IMR-90 (cell line): ENCODE data around the gene SLC25A21. TPM values are rescaled to one million over a fixed set of nuclear protein-coding genes. Genes with fewer than 3 reads are reported as not detected.
A peak's percentile ranks its signal among the peaks of the same experiment; 100 is the strongest.

Experiments used
- ATAC-seq: fragments of 200-7000 bp; cut with Tn5 transposase; 2 replicates; pipeline ENCODE4 v1.9.1; 2020; ENCODE audit warnings: low read depth, mild to moderate bottlenecking, moderate library complexity
- BruUV-seq: library from RNA; stranded (reverse); fragments of 400-500 nt; replicated peaks from 2 replicates; lab custom pipeline; 2021; lab: Mats Ljungman, UMichigan
- CTCF ChIA-PET: fragments of 300-600 bp; formaldehyde crosslinking; extraction: SDS; loops from one replicate; lab custom pipeline; 2021; ENCODE audit warnings: antibody characterized with exemption; lab: Yijun Ruan, JAX
- POLR2A ChIA-PET: fragments of 300-600 bp; sonication (Branson Sonifier 250); formaldehyde crosslinking; loops from one replicate; lab custom pipeline; 2022; ENCODE audit warnings: antibody characterized with exemption; ENCODE audit not compliant: unreplicated experiment; lab: Charles Lee
- DNase-seq: peaks from one replicate; pipeline ENCODE4 v3.0.0; 2013
- H2AFZ ChIP-seq: replicated peaks from 2 replicates; pipeline ENCODE3; 2013; ENCODE audit warnings: low read length, mild to moderate bottlenecking; ENCODE audit not compliant: poor library complexity
- H2AK5ac ChIP-seq: 2 replicates; pipeline ENCODE4 v1.6.1; 2013; ENCODE audit warnings: low read depth, low read length, inconsistent platforms
- H2AK9ac ChIP-seq: replicated peaks from 2 replicates; pipeline ENCODE3; 2013; ENCODE audit warnings: mild to moderate bottlenecking, low read depth, low read length, moderate library complexity; ENCODE audit not compliant: poor library complexity
- H2BK120ac ChIP-seq: 2 replicates; pipeline ENCODE4 v1.6.1; 2013; ENCODE audit warnings: low read depth, low read length, inconsistent platforms
- H2BK15ac ChIP-seq: 3 replicates; pipeline ENCODE4 v1.6.1; 2013; ENCODE audit warnings: low read depth, low read length, inconsistent platforms
- H2BK20ac ChIP-seq: 2 replicates; pipeline ENCODE4 v1.6.1; 2013; ENCODE audit warnings: low read depth, mild to moderate bottlenecking, inconsistent platforms, low read length, moderate library complexity
- H2BK5ac ChIP-seq: 2 replicates; pipeline ENCODE4 v1.6.1; 2013; ENCODE audit warnings: mild to moderate bottlenecking, low read depth, low read length, inconsistent platforms; ENCODE audit not compliant: poor library complexity, severe bottlenecking
- H3K14ac ChIP-seq: replicated peaks from 2 replicates; pipeline ENCODE4 v1.6.1; 2013; ENCODE audit warnings: low read depth, low read length, inconsistent platforms
- H3K18ac ChIP-seq: 2 replicates; pipeline ENCODE4 v1.6.1; 2013; ENCODE audit warnings: low read depth, low read length, control low read depth
- H3K23ac ChIP-seq: 2 replicates; pipeline ENCODE4 v1.6.1; 2013; ENCODE audit warnings: low read depth, low read length, inconsistent platforms
- H3K27ac ChIP-seq: 2 replicates; pipeline ENCODE4 v1.5.1; 2013; ENCODE audit warnings: mild to moderate bottlenecking, control low read depth, low read length; ENCODE audit not compliant: insufficient read depth
- H3K27me3 ChIP-seq: 2 replicates; pipeline ENCODE4 v1.6.1; 2013; ENCODE audit warnings: low read length; ENCODE audit not compliant: control insufficient read depth, insufficient read depth
- H3K36me3 ChIP-seq: 2 replicates; pipeline ENCODE4 v1.6.1; 2013; ENCODE audit warnings: low read length, mixed read lengths; ENCODE audit not compliant: control insufficient read depth, insufficient read depth
- H3K4ac ChIP-seq: 2 replicates; pipeline ENCODE4 v1.6.1; 2013; ENCODE audit warnings: low read depth, low read length, inconsistent platforms
- H3K4me1 ChIP-seq: 2 replicates; pipeline ENCODE4 v1.6.1; 2013; ENCODE audit warnings: low read length, mixed read lengths; ENCODE audit not compliant: control insufficient read depth, insufficient read depth
- H3K4me2 ChIP-seq: 2 replicates; pipeline ENCODE4 v1.6.1; 2013; ENCODE audit warnings: low read depth, mild to moderate bottlenecking, control low read depth, low read length, moderate library complexity
- H3K4me3 ChIP-seq: 2 replicates; pipeline ENCODE4 v1.5.1; 2013; ENCODE audit warnings: low read depth, mild to moderate bottlenecking, control low read depth, low read length, moderate library complexity; ENCODE audit not compliant: insufficient read depth
- H3K56ac ChIP-seq: 2 replicates; pipeline ENCODE4 v1.6.1; 2013; ENCODE audit warnings: low read length, inconsistent platforms; ENCODE audit not compliant: insufficient read depth; ENCODE audit errors: extremely low read depth
- H3K79me1 ChIP-seq, 2 experiments: 2 replicates each; pipeline ENCODE4 v1.6.1; 2013; ENCODE audit warnings: low read length in 2 of 2, inconsistent platforms in 1 of 2, low read depth in 1 of 2
- H3K9ac ChIP-seq: 2 replicates; pipeline ENCODE4 v1.6.1; 2013; ENCODE audit warnings: low read depth, low read length, control low read depth
- H3K9me1 ChIP-seq: 2 replicates; pipeline ENCODE4 v1.6.1; 2013; ENCODE audit warnings: low read length, inconsistent platforms; ENCODE audit not compliant: insufficient read depth
- H3K9me3 ChIP-seq: 2 replicates; pipeline ENCODE4 v1.6.1; 2013; ENCODE audit warnings: low read length; ENCODE audit not compliant: control insufficient read depth, insufficient read depth
- H4K20me1 ChIP-seq: 2 replicates; pipeline ENCODE4 v1.6.1; 2013; ENCODE audit warnings: low read length, inconsistent platforms; ENCODE audit not compliant: insufficient read depth
- H4K5ac ChIP-seq: 2 replicates; pipeline ENCODE4 v1.6.1; 2013; ENCODE audit warnings: mild to moderate bottlenecking, low read depth, low read length, control low read depth
- H4K8ac ChIP-seq, 2 experiments: 2 replicates each; pipeline ENCODE4 v1.6.1; 2013; ENCODE audit warnings: low read depth in 2 of 2, low read length in 2 of 2, control low read depth in 1 of 2, inconsistent platforms in 1 of 2
- H4K91ac ChIP-seq: 2 replicates; pipeline ENCODE4 v1.6.1; 2013; ENCODE audit warnings: low read depth, low read length, inconsistent platforms; ENCODE audit not compliant: insufficient read depth
- MXI1 ChIP-seq: IDR thresholded peaks from 2 replicates; pipeline ENCODE4 v1.6.1; 2012; ENCODE audit warnings: low read depth, mild to moderate bottlenecking, low read length, moderate library complexity, borderline replicate concordance
- WGBS, 2 experiments: methylation state at CpG; one replicate each; pipeline versions ENCODE4 v1.1.5 to v1.1.7; 2013; ENCODE audit warnings: missing lambda C conversion rate in 2 of 2; ENCODE audit not compliant: insufficient read length in 1 of 2; ENCODE audit errors: extremely low coverage in 2 of 2; 5-methylcytosine and 5-hydroxymethylcytosine counted together
- dilution Hi-C: fragments of 300-500 bp; cut with HindIII; formaldehyde crosslinking; loops from one replicate; pipeline ENCODE4 v1.14.3; 2018; ENCODE audit warnings: low sequenced_read_pairs; ENCODE audit not compliant: unreplicated experiment
- in situ Hi-C: fragments of 300-500 bp; cut with MboI; formaldehyde crosslinking; loops from 3 replicates; pipeline ENCODE4 v1.14.3; 2019; ENCODE audit warnings: low sequenced_read_pairs, inconsistent platforms, mixed read lengths
- intact Hi-C: fragments of 100-400 bp; cut with micrococcal nuclease; formaldehyde crosslinking; loops from 2 replicates; pipeline ENCODE4 v1.10.0; 2022
- polyA plus RNA-seq, 3 experiments: library from polyadenylated mRNA; depleted of rRNA; stranded (reverse); fragments of >200 nt; gene quantifications; 2 replicates each; pipeline ENCODE4 v1.2.3, GENCODE V29; 2012; ENCODE audit warnings: low replicate concordance in 1 of 3
- total RNA-seq: library from RNA; depleted of rRNA; stranded (reverse); fragments of >200 nt; gene quantifications from 2 replicates; pipeline ENCODE4 v1.2.3, GENCODE V29; 2012

Gene SLC25A21
- total and polyA plus RNA-seq, 2 of the 4 experiments (the other 2 are of a cell fraction), result 0.62 to 0.90 TPM

- H3K56ac ChIP-seq, result no peak overlapping the region
- no peak overlapping the region for H3K4me3 ChIP-seq
- no peak overlapping the region for H3K9ac ChIP-seq
- no peak overlapping the region for H2AFZ ChIP-seq
- H3K23ac ChIP-seq, result no peak overlapping the region
- no peaks in the 10 kb centered on the region for H3K9me1 ChIP-seq
- no peak overlapping the region for H3K4ac ChIP-seq
- WGBS, 2 experiments, result no CpG with 5 or more reads among the region's 1 CpG
- no peaks in the 10 kb centered on the region for H4K20me1 ChIP-seq
- no peak overlapping the region for H2BK20ac ChIP-seq
- no peak overlapping the region for H3K4me2 ChIP-seq
- intact Hi-C loops, result no loop called here
- H3K4me1 ChIP-seq, result no peaks in the 10 kb centered on the region
- dilution Hi-C loops, result no loop called here
- no peak overlapping the region for H4K8ac ChIP-seq
- BruUV-seq, result no TSS peak
- in situ Hi-C loops, result no loop called here
- ChIA-PET POLR2A (no interaction called here), CTCF (no interaction called here)
- ATAC-seq (no peak), DNase-seq (peak; percentile 6)
- no peak overlapping the region for H2AK5ac ChIP-seq
- H3K27me3 ChIP-seq, result no peaks in the 10 kb centered on the region
- H2AK9ac ChIP-seq, result no peak overlapping the region
- H2BK15ac ChIP-seq, result no peak overlapping the region
- H4K5ac ChIP-seq, result no peak overlapping the region
- no peaks in the 10 kb centered on the region for H3K9me3 ChIP-seq
- no peak overlapping the region for H3K27ac ChIP-seq
- H3K18ac ChIP-seq, result no peak overlapping the region
- TF ChIP-seq MXI1, result no peak
- no peak overlapping the region for H3K14ac ChIP-seq
- H2BK5ac ChIP-seq, result no peak overlapping the region
- H3K79me1 ChIP-seq, result no peaks in the 10 kb centered on the region
- H2BK120ac ChIP-seq, result no peak overlapping the region
- H3K36me3 ChIP-seq, result no peaks in the 10 kb centered on the region
- H4K91ac ChIP-seq, result no peak overlapping the region
Observed at GRCh38 chr14:36690311-36691040, 481.9 kb downstream of the SLC25A21 start.
